HEK293 (cell line): Measurements from ENCODE around the gene CELSR3.

ENCODE experiments used
- ATF2 ChIP-seq: fragments of 450-650 bp; formaldehyde crosslinking; IDR thresholded peaks from 2 replicates; pipeline ENCODE4 v1.5.1; 2016; ENCODE audit warnings: missing biosample characterization, missing genetic modification characterization, low read depth
- HIC1 ChIP-seq: fragments of 450-650 bp; formaldehyde crosslinking; IDR thresholded peaks from 2 replicates; pipeline ENCODE4 v1.5.1; 2016; ENCODE audit warnings: missing biosample characterization, missing genetic modification characterization
- HOXA7 ChIP-seq: sonication (generic); formaldehyde crosslinking; IDR thresholded peaks from 2 replicates; pipeline ENCODE4 v1.8.1; 2022; ENCODE audit warnings: missing genetic modification reagents, borderline replicate concordance
- PATZ1 ChIP-seq: fragments of 450-650 bp; formaldehyde crosslinking; IDR thresholded peaks from 2 replicates; pipeline ENCODE4 v1.5.1; 2016; ENCODE audit warnings: missing biosample characterization, missing genetic modification characterization
- ZFP69B ChIP-seq: fragments of 450-650 bp; formaldehyde crosslinking; IDR thresholded peaks from 2 replicates; pipeline ENCODE4 v1.5.1; 2016; ENCODE audit warnings: missing biosample characterization, missing genetic modification characterization
- ZNF114 ChIP-seq: fragments of 450-650 bp; formaldehyde crosslinking; IDR thresholded peaks from 2 replicates; pipeline ENCODE4 v1.5.0; 2017; ENCODE audit warnings: missing biosample characterization, missing genetic modification characterization
- ZNF121 ChIP-seq: fragments of 450-650 bp; formaldehyde crosslinking; IDR thresholded peaks from 2 replicates; pipeline ENCODE4 v1.5.1; 2016; ENCODE audit warnings: missing biosample characterization, missing genetic modification characterization
- ZNF169 ChIP-seq: fragments of 450-650 bp; formaldehyde crosslinking; IDR thresholded peaks from 2 replicates; pipeline ENCODE4 v1.5.1; 2016; ENCODE audit warnings: missing biosample characterization, missing genetic modification characterization
- ZNF302 ChIP-seq: fragments of 450-650 bp; formaldehyde crosslinking; IDR thresholded peaks from 2 replicates; pipeline ENCODE4 v1.5.1; 2016; ENCODE audit warnings: missing biosample characterization, missing genetic modification characterization, low read depth
- ZNF416 ChIP-seq: fragments of 450-650 bp; formaldehyde crosslinking; IDR thresholded peaks from 2 replicates; pipeline ENCODE4 v1.5.1; 2016; ENCODE audit warnings: missing biosample characterization, missing genetic modification characterization
- ZNF513 ChIP-seq: fragments of 450-650 bp; IDR thresholded peaks from 2 replicates; pipeline ENCODE4 v1.5.1; 2018; ENCODE audit warnings: missing biosample characterization, missing genetic modification characterization
- ZNF580 ChIP-seq: fragments of 450-650 bp; formaldehyde crosslinking; IDR thresholded peaks from 2 replicates; pipeline ENCODE4 v1.5.1; 2016; ENCODE audit warnings: missing biosample characterization, missing genetic modification characterization
- ZNF596 ChIP-seq: fragments of 450-650 bp; IDR thresholded peaks from 2 replicates; pipeline ENCODE4 v1.5.0; 2018; ENCODE audit warnings: missing biosample characterization, mild to moderate bottlenecking, missing genetic modification characterization, moderate library complexity
- ZNF600 ChIP-seq: fragments of 450-650 bp; formaldehyde crosslinking; IDR thresholded peaks from 2 replicates; pipeline ENCODE4 v1.5.1; 2016; ENCODE audit warnings: missing biosample characterization, missing genetic modification characterization
- ZNF623 ChIP-seq: fragments of 450-650 bp; formaldehyde crosslinking; IDR thresholded peaks from 2 replicates; pipeline ENCODE4 v1.5.1; 2016; ENCODE audit warnings: missing biosample characterization, missing genetic modification characterization
- ZNF658 ChIP-seq: fragments of 450-650 bp; formaldehyde crosslinking; IDR thresholded peaks from 2 replicates; pipeline ENCODE4; 2016; ENCODE audit warnings: missing biosample characterization, missing genetic modification characterization
- ZNF670 ChIP-seq: fragments of 450-650 bp; formaldehyde crosslinking; IDR thresholded peaks from 2 replicates; pipeline ENCODE4 v1.5.1; 2016; ENCODE audit warnings: missing biosample characterization, missing genetic modification characterization, low read depth
- ZNF677 ChIP-seq: fragments of 450-650 bp; IDR thresholded peaks from 2 replicates; pipeline ENCODE4 v1.5.0; 2018; ENCODE audit warnings: missing biosample characterization, mild to moderate bottlenecking, missing genetic modification characterization, moderate library complexity
- ZNF692 ChIP-seq: fragments of 450-650 bp; formaldehyde crosslinking; IDR thresholded peaks from 2 replicates; pipeline ENCODE4 v1.5.1; 2016; ENCODE audit warnings: missing biosample characterization, missing genetic modification characterization
- ZNF707 ChIP-seq: fragments of 450-650 bp; formaldehyde crosslinking; IDR thresholded peaks from 2 replicates; pipeline ENCODE4 v1.5.1; 2016; ENCODE audit warnings: missing biosample characterization, missing genetic modification characterization
- TF ChIP-seq, protein P1 (sequence below): fragments of 450-650 bp; formaldehyde crosslinking; IDR thresholded peaks from 2 replicates; pipeline ENCODE4 v1.5.1; 2016; ENCODE audit warnings: missing biosample characterization, missing genetic modification characterization
- TF ChIP-seq, protein P2 (sequence below): fragments of 450-650 bp; IDR thresholded peaks from 2 replicates; pipeline ENCODE4 v1.5.1; 2018; ENCODE audit warnings: missing biosample characterization, mild to moderate bottlenecking, missing genetic modification characterization
- TF ChIP-seq, protein P3 (sequence below): fragments of 450-650 bp; formaldehyde crosslinking; IDR thresholded peaks from 2 replicates; pipeline ENCODE4 v1.5.1; 2017; ENCODE audit warnings: missing biosample characterization, missing genetic modification characterization

Gene CELSR3

DNA sequence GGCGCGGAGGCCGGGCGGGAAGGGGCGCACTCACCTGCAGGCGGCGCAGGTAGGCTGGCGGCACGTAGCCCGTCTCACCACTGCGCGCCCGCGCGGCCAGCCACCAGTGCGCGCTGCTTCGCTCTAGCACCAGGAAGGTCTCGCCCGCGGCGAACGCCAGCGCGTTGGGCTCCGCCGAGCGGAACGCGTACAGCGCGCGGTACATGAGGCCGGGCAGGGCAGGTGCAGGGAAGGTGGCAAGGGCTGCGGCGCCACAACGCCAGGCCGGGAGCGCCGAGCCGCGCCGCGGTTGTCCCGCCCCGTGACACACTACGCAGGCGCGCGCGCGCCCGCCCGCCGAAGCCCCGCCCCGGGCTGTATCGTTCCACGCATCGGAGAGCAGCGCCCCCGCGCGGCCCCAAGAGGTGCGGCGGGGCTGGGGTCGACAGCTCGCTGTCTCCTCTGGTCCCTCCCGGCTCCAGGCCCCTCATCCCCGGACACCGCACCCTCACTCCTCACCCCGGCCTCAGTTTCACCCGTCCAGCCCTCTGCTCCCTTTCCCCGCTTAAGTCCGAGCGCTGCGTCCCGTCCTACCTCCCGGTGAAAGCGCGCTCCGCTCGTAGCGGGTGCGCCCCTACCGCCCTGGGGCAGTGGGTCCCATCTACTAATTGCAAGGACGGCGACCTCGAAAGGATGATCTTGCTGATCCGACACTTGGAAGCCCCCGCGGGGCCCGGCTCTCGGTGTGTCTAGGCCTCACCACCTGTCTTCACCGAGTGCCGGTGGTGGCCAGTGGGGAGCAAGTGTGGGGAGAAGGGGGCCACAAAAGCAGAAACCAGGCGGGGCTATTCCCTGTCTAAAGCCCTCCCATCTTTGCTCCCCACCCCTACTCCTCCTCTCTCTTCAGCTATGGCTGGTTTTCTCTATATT lies 23.2 kb upstream of the CELSR3 start, which contains the start of gene NCKIPSD (continued):
- no peak for TF ChIP-seq ZNF596
- TF ChIP-seq, protein P1, sequence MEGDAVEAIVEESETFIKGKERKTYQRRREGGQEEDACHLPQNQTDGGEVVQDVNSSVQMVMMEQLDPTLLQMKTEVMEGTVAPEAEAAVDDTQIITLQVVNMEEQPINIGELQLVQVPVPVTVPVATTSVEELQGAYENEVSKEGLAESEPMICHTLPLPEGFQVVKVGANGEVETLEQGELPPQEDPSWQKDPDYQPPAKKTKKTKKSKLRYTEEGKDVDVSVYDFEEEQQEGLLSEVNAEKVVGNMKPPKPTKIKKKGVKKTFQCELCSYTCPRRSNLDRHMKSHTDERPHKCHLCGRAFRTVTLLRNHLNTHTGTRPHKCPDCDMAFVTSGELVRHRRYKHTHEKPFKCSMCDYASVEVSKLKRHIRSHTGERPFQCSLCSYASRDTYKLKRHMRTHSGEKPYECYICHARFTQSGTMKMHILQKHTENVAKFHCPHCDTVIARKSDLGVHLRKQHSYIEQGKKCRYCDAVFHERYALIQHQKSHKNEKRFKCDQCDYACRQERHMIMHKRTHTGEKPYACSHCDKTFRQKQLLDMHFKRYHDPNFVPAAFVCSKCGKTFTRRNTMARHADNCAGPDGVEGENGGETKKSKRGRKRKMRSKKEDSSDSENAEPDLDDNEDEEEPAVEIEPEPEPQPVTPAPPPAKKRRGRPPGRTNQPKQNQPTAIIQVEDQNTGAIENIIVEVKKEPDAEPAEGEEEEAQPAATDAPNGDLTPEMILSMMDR (tag by site-specific recombination): peak; percentile 89
- TF ChIP-seq ZNF677 (tag by site-specific recombination): no peak
- TF ChIP-seq ATF2 (tag by site-specific recombination): no peak
- TF ChIP-seq ZNF670 (tag by site-specific recombination): no peak
- peak; percentile 41; the same call in 1 of the 2 replicates for TF ChIP-seq ZNF600 (tag by site-specific recombination)
- TF ChIP-seq ZNF114 (tag by site-specific recombination): no peak
- TF ChIP-seq ZNF658 (tag by site-specific recombination): no peak
- TF ChIP-seq ZFP69B (tag by site-specific recombination): peak; percentile 98
- no peak for TF ChIP-seq ZNF302
- TF ChIP-seq ZNF580 (tag by site-specific recombination): no peak
- TF ChIP-seq, protein P2, sequence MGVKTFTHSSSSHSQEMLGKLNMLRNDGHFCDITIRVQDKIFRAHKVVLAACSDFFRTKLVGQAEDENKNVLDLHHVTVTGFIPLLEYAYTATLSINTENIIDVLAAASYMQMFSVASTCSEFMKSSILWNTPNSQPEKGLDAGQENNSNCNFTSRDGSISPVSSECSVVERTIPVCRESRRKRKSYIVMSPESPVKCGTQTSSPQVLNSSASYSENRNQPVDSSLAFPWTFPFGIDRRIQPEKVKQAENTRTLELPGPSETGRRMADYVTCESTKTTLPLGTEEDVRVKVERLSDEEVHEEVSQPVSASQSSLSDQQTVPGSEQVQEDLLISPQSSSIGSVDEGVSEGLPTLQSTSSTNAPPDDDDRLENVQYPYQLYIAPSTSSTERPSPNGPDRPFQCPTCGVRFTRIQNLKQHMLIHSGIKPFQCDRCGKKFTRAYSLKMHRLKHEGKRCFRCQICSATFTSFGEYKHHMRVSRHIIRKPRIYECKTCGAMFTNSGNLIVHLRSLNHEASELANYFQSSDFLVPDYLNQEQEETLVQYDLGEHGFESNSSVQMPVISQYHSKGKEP: no peak
- no peak for TF ChIP-seq HOXA7
- TF ChIP-seq PATZ1 (tag by site-specific recombination): peak; percentile 76
- no peak for TF ChIP-seq ZNF121 (tag by site-specific recombination)
- TF ChIP-seq ZNF416 (tag by site-specific recombination): no peak
- TF ChIP-seq ZNF692 (tag by site-specific recombination): peak; percentile 98
- no peak for TF ChIP-seq ZNF707
- TF ChIP-seq HIC1 (tag by site-specific recombination): peak; percentile 85
- TF ChIP-seq, protein P3, sequence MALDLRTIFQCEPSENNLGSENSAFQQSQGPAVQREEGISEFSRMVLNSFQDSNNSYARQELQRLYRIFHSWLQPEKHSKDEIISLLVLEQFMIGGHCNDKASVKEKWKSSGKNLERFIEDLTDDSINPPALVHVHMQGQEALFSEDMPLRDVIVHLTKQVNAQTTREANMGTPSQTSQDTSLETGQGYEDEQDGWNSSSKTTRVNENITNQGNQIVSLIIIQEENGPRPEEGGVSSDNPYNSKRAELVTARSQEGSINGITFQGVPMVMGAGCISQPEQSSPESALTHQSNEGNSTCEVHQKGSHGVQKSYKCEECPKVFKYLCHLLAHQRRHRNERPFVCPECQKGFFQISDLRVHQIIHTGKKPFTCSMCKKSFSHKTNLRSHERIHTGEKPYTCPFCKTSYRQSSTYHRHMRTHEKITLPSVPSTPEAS (tag by site-specific recombination): no peak
- no peak for TF ChIP-seq ZNF169 (tag by site-specific recombination)
- TF ChIP-seq ZNF513 (tag by site-specific recombination): no peak
- no peak for TF ChIP-seq ZNF623
